ENCODE data around the gene KANK4.
"Not testable (repeated sequence)": the region's sequence is repeated elsewhere in the genome, so short reads cannot be mapped to it uniquely, and the experiment has no call there.

KANK4 gene

GRCh38 chr1:62259551-62259950, 59.7 kb downstream of the KANK4 start:
- H3K27ac Mint-ChIP-seq: no peak overlapping the region
- peaks cover 5% of the 10 kb centered on the region for H3K27me3 Mint-ChIP-seq
- no peak overlapping the region for H3K4me3 Mint-ChIP-seq

GRCh38 chr1:62250126-62250726, 69.0 kb downstream of the KANK4 start:
- no peak overlapping the region for H3K4me3 Mint-ChIP-seq
- no peaks in the 10 kb centered on the region for H3K4me1 Mint-ChIP-seq (ENCODE audit: low read depth)
- H3K9me3 Mint-ChIP-seq (ENCODE audit: low read depth): no peaks in the 10 kb centered on the region
- H3K36me3 Mint-ChIP-seq: no peaks in the 10 kb centered on the region
- no peak overlapping the region for H3K27ac Mint-ChIP-seq
- H3K27me3 Mint-ChIP-seq: no peaks in the 10 kb centered on the region

More at GRCh38 chr1:62259551-62259950, 59.7 kb downstream of the KANK4 start:
- no peaks in the 10 kb centered on the region for H3K4me1 Mint-ChIP-seq (ENCODE audit: low read depth)
- peaks cover 2% of the 10 kb centered on the region for H3K36me3 Mint-ChIP-seq
- no peaks in the 10 kb centered on the region for H3K9me3 Mint-ChIP-seq (ENCODE audit: low read depth)

- Mint-ChIP-seq H3K27me3 (no peaks in the 10 kb centered on the region), H3K9me3 (ENCODE audit: low read depth) (no peaks in the 10 kb centered on the region), H3K36me3 (no peaks in the 10 kb centered on the region), H3K4me3 (no peak overlapping the region), H3K4me1 (ENCODE audit: low read depth) (no peaks in the 10 kb centered on the region), H3K27ac (no peak overlapping the region)
These were observed 71.7 kb downstream of the KANK4 start for GRCh38 chr1:62247391-62248168.

- Mint-ChIP-seq H3K27ac (no peak overlapping the region), H3K4me3 (no peak overlapping the region), H3K36me3 (no peaks in the 10 kb centered on the region), H3K4me1 (ENCODE audit: low read depth) (no peaks in the 10 kb centered on the region), H3K27me3 (no peaks in the 10 kb centered on the region), H3K9me3 (ENCODE audit: low read depth) (no peaks in the 10 kb centered on the region)
These were observed 74.0 kb downstream of the KANK4 start for GRCh38 chr1:62245201-62245600.

GRCh38 chr1:62244380-62244779, 74.9 kb downstream of the KANK4 start:
- H3K9me3 Mint-ChIP-seq (ENCODE audit: low read depth); H3K4me1 Mint-ChIP-seq (ENCODE audit: low read depth); H3K27ac Mint-ChIP-seq; H3K27me3 Mint-ChIP-seq; H3K36me3 Mint-ChIP-seq; H3K4me3 Mint-ChIP-seq: not testable (repeated sequence)

GRCh38 chr1:62241371-62242131, 77.7 kb downstream of the KANK4 start:
- no peaks in the 10 kb centered on the region for H3K9me3 Mint-ChIP-seq (ENCODE audit: low read depth)
- H3K4me3 Mint-ChIP-seq: no peak overlapping the region
- no peaks in the 10 kb centered on the region for H3K36me3 Mint-ChIP-seq
- no peaks in the 10 kb centered on the region for H3K27me3 Mint-ChIP-seq
- no peak overlapping the region for H3K27ac Mint-ChIP-seq
- H3K4me1 Mint-ChIP-seq (ENCODE audit: low read depth): no peaks in the 10 kb centered on the region

DNA sequence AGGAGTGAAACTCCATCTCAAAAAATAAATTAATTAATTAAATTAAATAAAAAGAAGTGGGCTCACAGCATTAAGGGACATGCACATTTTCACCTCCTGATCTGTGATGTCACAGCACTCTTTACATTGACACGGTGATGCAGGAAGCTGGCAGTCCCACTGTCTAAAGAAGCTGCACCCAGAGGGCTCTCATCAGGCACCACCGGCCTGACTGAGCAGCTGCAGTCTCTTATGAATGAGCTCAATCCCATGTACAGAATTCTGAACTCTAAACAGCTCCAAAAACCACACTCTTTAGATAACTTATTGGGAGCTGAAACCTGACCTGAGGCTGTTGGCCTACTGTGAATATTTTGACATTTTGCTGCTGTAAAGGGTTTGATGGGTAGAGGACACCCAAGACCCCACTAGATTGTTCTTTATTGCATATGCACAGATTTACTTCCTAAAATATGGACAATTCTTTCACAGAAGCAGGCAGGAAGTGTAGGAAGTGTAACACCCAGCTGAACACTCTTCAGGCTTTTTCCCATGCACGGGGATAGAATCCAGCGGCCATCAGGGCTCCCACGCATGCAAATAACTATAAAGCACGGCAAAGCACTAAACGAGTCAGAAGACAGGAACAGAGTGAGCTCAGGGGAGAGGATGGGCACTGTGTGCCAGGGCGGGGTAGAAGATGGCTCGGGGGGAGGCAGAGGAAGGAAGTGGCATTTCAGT, 78.4 kb downstream of the KANK4 start:
- no peak overlapping the region for H3K27ac Mint-ChIP-seq
- H3K36me3 Mint-ChIP-seq: no peaks in the 10 kb centered on the region
- no peaks in the 10 kb centered on the region for H3K9me3 Mint-ChIP-seq (ENCODE audit: low read depth)
- H3K27me3 Mint-ChIP-seq: no peaks in the 10 kb centered on the region
- no peaks in the 10 kb centered on the region for H3K4me1 Mint-ChIP-seq (ENCODE audit: low read depth)
- no peak overlapping the region for H3K4me3 Mint-ChIP-seq

DNA sequence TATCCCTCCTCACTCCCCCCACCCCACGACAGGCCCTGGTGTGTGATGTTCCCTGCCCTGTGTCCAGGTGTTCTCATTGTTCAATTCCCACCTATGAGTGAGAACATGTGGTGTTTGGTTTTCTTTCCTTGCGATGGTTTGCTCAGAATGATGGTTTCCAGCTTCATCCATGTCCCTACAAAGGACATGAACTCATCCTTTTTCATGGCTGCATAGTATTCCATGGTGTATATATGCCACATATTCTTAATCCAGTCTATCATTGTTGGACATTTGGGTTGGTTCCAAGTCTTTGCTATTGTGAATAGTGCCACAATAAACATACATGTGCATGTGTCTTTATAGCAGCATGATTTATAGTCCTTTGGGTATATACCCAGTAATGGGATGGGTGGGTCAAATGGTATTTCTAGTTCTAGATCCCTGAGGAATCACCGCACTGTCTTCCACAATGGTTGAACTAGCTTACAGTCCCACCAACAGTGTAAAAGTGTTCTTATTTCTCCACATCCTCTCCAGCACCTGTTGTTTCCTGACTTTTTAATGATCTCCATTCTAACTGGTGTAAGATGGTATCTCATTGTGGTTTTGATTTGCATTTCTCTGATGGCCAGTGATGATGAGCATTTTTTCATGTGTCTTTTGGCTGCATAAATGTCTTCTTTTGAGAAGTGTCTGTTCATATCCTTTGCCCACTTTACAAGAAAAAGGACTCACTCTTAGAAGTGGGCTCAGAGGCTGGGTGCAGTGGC, 79.4 kb downstream of the KANK4 start:
- H3K27ac Mint-ChIP-seq, H3K4me3 Mint-ChIP-seq, H3K27me3 Mint-ChIP-seq: not testable (repeated sequence)

GRCh38 chr1:62238507-62238906, 80.7 kb downstream of the KANK4 start:
- H3K27me3 Mint-ChIP-seq: no peaks in the 10 kb centered on the region
- H3K9me3 Mint-ChIP-seq (ENCODE audit: low read depth): no peaks in the 10 kb centered on the region
- H3K27ac Mint-ChIP-seq: no peak overlapping the region

More for the DNA sequence above, 79.4 kb downstream of the KANK4 start:
- not testable (repeated sequence) for H3K36me3 Mint-ChIP-seq; H3K9me3 Mint-ChIP-seq (ENCODE audit: low read depth); H3K4me1 Mint-ChIP-seq (ENCODE audit: low read depth)

DNA sequence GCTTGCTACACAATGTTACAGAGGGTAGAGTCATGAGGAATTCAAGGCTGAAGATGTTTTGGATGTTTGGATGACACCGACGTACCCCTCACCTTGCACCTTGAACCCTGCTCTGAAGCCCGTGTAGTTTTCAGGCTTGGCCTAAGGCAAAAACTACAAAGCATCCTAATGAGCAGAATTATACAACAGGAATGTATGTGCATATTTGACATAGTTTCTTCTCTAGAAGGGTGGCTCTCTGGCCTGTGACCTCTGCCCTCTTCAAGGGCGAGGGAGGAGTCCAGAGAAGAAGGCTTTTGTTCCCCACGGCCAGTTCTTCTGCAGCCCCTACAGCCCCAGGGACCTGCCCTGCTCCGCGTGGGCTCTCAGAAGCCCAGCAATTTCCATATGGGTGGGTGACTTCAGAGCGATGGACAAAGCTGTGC, 81.3 kb downstream of the KANK4 start:
- H3K4me1 Mint-ChIP-seq (ENCODE audit: low read depth): no peaks in the 10 kb centered on the region
- no peaks in the 10 kb centered on the region for H3K27me3 Mint-ChIP-seq
- no peaks in the 10 kb centered on the region for H3K9me3 Mint-ChIP-seq (ENCODE audit: low read depth)
- H3K27ac Mint-ChIP-seq: no peak overlapping the region
- no peaks in the 10 kb centered on the region for H3K36me3 Mint-ChIP-seq
- H3K4me3 Mint-ChIP-seq: no peak overlapping the region

More at GRCh38 chr1:62238507-62238906, 80.7 kb downstream of the KANK4 start:
- no peaks in the 10 kb centered on the region for H3K36me3 Mint-ChIP-seq
- H3K4me1 Mint-ChIP-seq (ENCODE audit: low read depth): no peaks in the 10 kb centered on the region
- no peak overlapping the region for H3K4me3 Mint-ChIP-seq

GRCh38 chr1:62237361-62237760, 81.9 kb downstream of the KANK4 start:
- no peaks in the 10 kb centered on the region for H3K36me3 Mint-ChIP-seq
- H3K27ac Mint-ChIP-seq: no peak overlapping the region

GRCh38 chr1:62235576-62235975, 83.7 kb downstream of the KANK4 start:
- H3K4me1 Mint-ChIP-seq (ENCODE audit: low read depth): no peaks in the 10 kb centered on the region
- no peak overlapping the region for H3K4me3 Mint-ChIP-seq
- H3K9me3 Mint-ChIP-seq (ENCODE audit: low read depth): no peaks in the 10 kb centered on the region
- peaks cover 1% of the 10 kb centered on the region for H3K27me3 Mint-ChIP-seq
- H3K36me3 Mint-ChIP-seq: no peaks in the 10 kb centered on the region
- H3K27ac Mint-ChIP-seq: no peak overlapping the region

More at GRCh38 chr1:62237361-62237760, 81.9 kb downstream of the KANK4 start:
- H3K27me3 Mint-ChIP-seq: no peaks in the 10 kb centered on the region
- H3K4me1 Mint-ChIP-seq (ENCODE audit: low read depth): no peaks in the 10 kb centered on the region
- H3K9me3 Mint-ChIP-seq (ENCODE audit: low read depth): no peaks in the 10 kb centered on the region
- H3K4me3 Mint-ChIP-seq: no peak overlapping the region

GRCh38 chr1:62234688-62235087, 84.5 kb downstream of the KANK4 start:
- no peak overlapping the region for H3K4me3 Mint-ChIP-seq
- H3K9me3 Mint-ChIP-seq (ENCODE audit: low read depth): no peaks in the 10 kb centered on the region
- H3K36me3 Mint-ChIP-seq: no peaks in the 10 kb centered on the region
- H3K27me3 Mint-ChIP-seq: peaks cover 3% of the 10 kb centered on the region
- H3K27ac Mint-ChIP-seq: no peak overlapping the region
- H3K4me1 Mint-ChIP-seq (ENCODE audit: low read depth): no peaks in the 10 kb centered on the region

GRCh38 chr1:62233926-62234450, 85.2 kb downstream of the KANK4 start:
- Mint-ChIP-seq H3K4me1 (ENCODE audit: low read depth) (no peaks in the 10 kb centered on the region), H3K27me3 (peaks cover 3% of the 10 kb centered on the region), H3K36me3 (no peaks in the 10 kb centered on the region)

More at GRCh38 chr1:62233926-62234450, 85.2 kb downstream of the KANK4 start:
- no peaks in the 10 kb centered on the region for H3K9me3 Mint-ChIP-seq (ENCODE audit: low read depth)
- H3K27ac Mint-ChIP-seq: no peak overlapping the region
- H3K4me3 Mint-ChIP-seq: no peak overlapping the region

Measured in activated naive CD8-positive, alpha-beta T cell (primary cell).